GM21576 (cell line): ENCODE measurements around the gene ZKSCAN5.
"Not testable (repeated sequence)": the region's sequence is repeated elsewhere in the genome, so short reads cannot be mapped to it uniquely, and the experiment has no call there.

Source experiments
- ATAC-seq: cut with Tn5 transposase; IDR thresholded peaks from one replicate; pipeline ENCODE4 v1.9.1; 2021; ENCODE audit warnings: mild to moderate bottlenecking, moderate library complexity; ENCODE audit not compliant: unreplicated experiment

ZKSCAN5 gene

DNA sequence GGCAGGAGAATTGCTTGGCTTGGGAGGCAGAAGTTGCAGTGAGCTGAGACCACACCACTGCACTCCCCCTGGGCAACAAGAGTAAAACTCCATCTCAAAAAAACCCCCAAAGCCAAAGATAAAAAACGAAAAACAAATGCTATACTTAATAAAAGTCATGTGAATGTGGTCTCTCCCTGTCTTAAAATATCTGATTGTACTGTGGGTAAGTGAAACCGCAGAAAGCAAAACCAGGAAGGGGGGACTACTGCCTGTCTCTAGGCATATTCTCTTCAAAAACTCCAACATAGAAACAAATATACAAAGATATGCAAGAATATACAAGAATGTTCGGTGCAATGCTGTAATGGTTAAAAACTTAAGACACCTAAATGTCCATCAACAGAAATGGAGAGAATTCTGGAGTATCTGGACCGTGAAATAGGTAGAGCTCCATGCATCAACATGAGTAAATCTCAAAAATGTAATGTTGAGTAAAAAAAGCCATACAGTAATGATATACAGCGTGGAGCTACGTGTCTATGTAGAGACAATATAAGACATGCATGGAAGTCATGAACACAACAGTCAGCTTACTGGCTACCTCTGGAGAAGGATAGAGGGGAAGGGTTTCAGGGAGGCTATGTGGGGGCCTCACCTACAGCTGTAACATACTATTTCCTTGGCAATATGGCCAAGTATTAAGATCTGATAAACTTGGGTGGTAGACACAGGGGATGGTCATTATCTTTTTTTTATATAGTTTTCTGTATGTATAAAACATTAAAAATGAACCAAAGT is 6.5 kb upstream of the ZKSCAN5 start:
- no peak for ATAC-seq

DNA sequence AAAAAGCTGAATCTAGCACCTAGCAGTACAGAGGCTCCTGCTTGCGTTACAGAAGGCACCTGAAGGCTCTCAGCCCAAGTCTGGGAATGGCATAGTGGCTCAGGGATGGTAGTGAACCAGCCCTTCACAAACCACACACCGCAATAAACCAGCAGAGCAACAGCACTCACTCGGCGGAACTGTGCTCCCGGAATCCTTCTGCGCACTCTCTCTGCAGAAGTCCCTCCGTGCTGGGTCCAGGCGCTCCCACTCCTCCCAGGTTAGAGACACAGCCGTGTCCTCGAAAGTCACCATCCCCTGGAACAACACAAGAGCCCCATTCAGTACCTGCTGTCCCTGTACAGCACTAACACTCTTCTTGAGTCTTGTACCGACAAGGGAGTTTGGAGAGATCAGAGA is 5.9 kb upstream of the ZKSCAN5 start:
- ATAC-seq = no peak

DNA sequence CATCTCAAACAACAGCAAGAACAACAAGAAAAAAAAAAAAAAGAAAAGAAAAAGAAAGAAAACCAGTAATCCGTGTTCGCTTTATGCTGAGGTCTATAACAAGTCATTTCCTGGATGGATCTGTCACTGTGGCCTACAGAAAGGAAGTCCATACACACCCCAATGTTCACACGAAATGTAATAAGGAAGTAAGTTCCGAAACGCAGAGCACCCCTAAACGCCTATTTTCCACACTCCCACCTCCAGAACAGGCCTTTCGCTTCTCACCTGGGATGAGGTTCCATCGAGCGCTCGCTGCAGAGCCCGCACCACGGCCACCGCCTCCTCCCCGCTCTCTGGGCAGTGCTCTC is 5.1 kb upstream of the ZKSCAN5 start:
- ATAC-seq = no peak

DNA sequence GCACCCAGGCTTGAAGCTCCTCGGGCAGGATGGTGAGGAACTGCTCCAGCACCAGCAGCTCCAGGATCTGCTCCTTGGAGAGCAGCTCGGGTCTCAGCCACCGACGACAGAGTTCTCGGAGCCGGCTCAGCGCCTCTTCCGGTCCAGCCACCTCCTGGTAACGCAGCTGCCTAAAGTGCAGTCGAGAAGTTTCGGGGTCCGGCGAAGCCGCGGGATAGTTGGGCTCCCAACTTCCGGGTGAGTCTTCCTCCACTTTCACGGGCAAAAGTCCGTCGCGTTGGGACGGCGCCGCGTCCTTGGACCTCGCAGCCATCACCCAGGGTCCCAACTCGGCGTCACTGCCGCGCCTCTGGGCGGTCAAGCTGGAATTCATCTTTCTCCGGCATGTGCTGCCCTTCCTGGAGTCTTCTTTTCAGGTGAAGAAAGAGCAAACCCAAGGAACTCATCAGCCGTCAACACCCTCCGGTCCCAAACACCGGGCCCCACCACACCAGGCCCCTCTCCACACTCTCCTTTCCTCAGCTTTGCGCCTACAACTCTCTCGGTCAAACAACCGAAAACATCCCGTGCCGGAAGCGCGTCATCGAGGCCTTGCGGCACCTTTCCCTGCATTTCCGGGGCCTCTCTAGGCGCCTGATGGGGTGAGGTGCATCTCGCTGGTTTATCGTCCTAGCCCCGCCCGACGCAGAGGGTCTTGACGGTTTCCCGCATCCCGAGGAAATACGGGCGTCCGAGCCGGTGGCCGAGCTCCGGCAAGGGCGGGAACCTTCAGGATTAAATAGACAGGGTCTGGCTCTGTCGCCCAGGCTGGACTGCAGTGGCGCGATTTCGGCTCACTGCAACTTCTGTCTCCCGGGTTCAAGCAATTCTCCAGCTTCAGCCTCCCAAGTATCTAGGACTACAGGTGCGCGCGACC is 4.5 kb upstream of the ZKSCAN5 start, which contains the start of gene ZNF394:
ZNF394 (minus strand) TSS at position 561 of the 916 bp plus-strand sequence; CDS start at position 373, 188 bp downstream.
- peak; percentile 34 for ATAC-seq

DNA sequence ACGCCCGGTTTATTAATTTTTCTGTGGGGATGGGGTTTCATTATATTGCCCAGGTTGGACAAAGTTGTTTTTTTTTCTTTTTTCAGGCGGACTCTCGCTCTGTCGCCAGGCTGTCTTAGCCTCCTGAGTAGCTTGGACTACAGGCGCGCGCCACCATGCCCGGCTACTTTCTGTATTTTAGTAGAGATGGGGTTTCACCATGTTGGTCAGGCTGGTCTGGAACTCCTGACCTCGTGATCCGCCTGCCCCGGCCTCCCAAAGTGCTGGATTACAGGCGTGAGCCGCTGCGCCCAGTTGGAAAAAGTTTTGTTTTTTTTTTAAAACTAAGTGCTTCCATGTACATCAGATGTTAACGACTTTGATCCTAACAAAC is 3.8 kb upstream of the ZKSCAN5 start:
- ATAC-seq = no peak

DNA sequence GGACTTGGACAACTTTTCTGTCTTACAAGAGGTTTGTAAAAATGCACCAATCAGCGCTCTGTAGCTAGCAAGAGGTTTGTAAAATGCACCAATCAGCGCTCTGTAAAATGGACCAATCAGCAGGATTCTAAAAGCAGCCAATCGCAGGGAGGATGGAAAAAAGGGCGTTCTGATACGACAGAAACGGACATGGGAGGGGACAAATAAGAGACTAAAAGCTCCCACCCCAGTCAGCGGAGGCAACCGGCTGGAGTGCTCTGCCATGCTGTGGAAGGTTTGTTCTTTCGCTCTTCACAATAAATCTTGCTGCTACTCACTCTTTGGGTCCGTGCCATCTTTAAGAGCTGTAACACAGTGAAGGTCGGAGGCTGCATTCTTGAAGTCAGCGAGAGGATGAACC is 3.2 kb upstream of the ZKSCAN5 start:
- ATAC-seq = not testable (repeated sequence)

DNA sequence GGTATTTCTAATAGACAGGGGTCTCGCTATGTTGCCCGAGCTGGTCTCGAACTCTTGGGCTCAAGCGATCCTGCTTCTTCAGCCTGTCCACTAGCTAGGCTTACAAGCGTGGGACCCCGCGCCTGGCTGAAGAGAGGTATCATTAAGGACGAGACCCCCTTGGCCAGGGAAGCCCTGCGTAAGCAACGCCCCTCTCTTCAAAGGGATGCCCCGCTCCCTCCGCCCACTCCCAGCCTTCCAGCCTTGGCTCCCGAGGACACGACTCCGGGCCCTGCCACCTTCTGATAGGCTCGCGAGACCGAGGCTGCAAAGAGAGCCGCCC is 220 bp upstream of the ZKSCAN5 start:
- ATAC-seq = no peak

DNA sequence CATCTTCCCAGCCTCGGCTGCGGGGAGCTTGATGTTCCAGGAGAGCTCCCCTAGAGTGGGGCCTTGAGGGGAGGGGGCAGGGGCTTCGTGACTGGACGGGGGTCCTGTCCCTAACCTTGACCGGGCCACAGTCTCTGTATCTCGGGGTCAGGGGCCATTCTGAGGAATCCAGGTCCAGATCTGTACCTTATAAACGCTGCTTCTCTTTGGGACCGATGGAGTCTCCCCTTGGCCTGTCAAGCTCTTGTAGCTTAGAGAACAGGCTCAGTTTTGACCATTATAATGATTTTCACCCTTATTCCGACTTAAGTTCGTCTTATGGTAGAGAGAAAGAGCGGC is 831 bp downstream of the ZKSCAN5 start:
- ATAC-seq = no peak

DNA sequence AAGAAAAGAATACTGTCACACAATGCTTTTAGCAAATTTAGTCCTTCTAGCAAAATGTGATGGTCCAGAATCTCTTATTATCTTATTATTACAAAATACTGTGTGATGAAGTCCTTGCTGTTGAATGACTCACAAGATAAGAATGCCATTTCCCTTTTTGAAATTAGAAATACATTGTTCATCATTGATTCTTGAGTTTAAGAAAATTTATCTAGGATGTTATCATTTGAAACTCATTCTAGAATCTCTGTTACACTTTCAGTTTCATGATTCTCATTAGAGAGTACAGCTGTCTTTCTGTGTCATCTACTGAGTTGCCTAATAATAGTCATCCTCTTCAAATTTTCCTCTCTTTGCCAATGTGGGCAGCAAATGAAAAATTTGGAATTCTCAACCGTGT is 9.6 kb downstream of the ZKSCAN5 start:
- ATAC-seq = no peak

DNA sequence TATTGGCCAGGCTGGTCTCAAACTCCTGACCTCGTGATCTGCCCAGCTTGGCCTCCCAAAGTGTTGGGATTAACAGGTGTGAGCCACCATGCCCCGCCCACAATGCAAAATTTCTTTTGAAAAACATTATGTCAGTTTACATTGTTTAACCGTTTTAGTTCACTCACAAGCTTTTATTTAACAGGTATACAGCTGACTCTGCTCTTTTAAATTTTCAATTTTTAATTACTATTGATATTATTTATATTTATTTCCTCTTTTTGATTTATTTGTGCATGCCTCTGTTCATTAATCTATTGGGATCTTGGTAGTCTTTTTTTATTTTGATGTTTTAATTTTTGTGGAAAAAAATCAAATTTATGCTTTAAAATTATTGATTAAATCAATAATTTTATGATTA is 16.9 kb downstream of the ZKSCAN5 start:
- ATAC-seq = no peak

DNA sequence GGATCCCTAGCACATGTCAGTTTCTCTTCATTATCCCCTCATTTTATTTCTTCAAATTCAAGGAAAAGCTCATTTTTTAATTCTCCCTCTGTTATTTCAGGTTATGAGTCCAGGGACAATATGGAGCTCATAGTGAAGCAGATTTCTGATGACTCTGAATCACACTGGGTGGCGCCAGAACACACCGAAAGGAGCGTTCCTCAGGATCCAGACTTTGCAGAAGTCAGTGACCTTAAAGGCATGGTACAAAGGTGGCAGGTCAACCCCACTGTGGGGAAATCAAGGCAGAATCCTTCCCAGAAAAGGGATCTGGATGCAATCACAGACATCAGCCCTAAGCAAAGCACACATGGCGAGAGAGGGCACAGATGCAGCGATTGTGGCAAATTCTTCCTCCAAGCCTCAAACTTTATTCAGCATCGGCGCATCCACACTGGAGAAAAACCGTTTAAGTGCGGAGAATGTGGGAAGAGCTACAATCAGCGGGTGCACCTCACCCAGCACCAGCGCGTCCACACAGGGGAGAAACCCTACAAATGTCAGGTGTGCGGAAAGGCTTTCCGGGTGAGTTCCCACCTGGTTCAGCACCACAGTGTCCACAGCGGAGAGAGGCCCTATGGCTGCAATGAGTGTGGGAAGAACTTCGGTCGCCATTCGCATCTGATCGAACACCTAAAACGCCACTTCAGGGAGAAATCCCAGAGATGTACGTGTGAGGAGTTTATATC is 21.4 kb downstream of the ZKSCAN5 start:
- ATAC-seq = no peak

DNA sequence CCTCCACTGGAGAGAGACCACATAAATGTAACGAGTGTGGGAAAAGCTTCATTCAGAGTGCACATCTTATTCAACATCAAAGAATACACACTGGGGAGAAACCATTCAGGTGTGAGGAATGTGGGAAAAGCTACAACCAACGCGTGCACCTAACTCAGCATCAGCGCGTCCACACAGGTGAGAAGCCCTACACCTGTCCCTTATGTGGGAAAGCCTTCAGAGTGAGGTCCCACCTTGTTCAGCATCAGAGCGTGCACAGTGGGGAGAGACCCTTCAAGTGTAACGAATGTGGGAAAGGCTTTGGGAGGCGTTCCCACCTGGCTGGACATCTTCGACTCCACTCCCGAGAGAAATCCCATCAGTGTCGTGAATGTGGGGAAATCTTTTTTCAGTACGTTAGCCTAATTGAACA is 26.9 kb downstream of the ZKSCAN5 start:
- ATAC-seq = no peak

DNA sequence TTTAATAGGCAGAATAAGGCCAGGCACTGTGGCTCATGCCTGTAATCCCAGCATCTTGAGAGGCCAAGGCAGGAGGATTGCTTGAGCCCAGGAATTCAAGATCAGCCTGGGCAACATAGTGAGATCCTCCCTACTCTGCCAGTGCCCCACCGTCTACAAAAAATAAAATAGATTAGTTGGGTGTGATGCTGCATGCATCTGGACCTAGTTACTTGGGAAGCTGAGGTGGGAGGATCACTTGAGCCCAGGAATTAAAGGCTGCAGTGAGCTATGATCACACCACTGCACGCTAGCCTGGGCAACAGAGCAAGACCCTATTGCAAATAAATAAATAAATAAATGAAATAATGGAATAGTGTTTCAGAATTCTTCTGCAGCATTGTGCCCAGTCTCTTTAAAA is 31.2 kb downstream of the ZKSCAN5 start:
- ATAC-seq = no peak

DNA sequence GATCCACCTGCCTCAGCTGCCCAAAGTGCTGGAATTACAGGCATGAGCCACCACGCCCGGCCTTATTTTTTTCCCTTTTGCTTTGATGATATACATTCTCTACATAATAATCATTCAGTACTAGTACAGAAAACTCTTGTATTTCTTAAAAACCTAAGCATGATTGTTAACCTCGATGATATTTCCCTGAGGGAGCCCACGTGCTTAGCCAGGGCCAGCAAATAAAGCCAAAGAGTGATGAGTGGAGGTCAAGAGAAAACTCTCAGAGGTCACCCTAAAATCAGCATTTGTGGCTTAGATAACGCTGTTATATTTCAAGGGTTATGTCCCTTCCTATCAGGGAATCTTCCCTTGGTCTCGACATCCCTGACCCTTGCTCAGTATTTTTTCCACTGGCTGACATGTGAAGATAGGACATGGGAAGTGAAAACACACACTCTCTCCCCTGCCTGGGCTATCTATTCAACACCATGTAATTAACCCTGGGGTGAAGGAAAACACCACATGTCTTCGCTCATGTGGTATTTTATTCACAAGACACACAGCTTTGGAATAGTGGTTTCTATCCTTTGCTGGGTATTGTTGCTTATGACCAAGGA is 34.9 kb downstream of the ZKSCAN5 start:
- no peak for ATAC-seq

DNA sequence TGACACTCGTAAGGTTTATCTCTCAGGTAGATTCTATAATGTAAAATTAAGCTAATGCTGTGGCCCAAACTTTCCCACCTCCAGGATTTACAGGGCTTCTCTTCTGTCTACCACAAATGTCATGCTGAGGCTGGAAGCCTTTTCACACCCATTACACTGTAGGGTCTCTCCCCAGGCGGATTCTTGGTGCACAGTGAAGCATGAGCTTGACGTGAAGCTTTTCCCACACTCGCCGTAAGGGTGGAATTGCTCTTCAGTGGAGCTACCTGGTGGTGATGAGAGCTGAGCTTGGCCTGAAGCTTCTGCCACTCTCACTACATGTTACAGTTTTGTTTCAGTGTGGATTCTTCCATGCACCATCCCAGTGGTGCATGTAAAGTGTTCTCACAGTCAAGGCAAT is 36.1 kb downstream of the ZKSCAN5 start:
- ATAC-seq = no peak

DNA sequence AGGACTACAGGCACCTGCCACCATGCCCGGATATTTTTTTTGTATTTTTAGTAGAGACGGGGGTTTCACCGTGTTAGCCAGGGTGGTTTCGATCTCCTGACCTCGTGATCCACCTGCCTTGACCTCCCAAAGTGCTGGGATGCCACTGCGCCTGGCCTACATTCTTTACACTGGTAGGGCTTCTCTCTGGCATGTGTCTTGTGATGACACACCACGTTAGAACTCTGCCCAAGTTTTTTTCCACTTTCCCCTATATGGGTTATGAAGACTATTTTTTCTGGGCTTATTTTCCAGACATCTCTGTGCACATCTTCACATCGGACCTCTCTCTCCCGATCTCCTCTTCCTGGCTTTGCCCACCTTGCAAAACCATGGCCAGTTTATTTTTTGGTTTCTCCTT is 36.8 kb downstream of the ZKSCAN5 start:
- ATAC-seq = no peak

DNA sequence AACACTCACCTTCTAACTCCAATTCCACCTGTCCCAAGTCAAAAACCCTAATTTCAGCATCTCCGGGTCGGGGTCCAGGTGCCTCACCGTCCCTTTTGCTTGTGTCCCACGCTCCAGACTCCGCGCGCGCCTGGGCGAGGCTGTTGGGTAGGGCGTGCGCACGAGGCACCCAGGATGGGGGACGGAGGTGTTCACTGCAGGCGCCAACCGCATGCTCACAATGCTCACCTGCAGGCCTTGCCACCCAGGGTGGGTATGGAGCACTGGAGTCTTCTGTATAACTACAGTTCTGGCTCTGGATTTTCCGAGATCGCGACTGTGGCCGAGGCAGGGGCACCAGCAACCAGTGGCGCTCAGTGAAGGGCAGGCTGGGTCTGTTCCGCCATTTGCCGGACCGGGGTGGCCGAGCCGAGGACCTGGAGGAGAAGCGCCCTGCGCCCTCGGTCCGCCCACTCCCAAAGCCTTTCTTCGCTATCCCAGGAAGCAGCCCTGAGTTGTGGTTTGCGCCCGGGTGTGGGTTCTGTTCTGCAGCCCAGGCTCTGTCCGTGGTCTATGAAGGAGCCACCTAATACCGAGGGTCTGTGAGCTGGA is 38.7 kb downstream of the ZKSCAN5 start:
- ATAC-seq = no peak

DNA sequence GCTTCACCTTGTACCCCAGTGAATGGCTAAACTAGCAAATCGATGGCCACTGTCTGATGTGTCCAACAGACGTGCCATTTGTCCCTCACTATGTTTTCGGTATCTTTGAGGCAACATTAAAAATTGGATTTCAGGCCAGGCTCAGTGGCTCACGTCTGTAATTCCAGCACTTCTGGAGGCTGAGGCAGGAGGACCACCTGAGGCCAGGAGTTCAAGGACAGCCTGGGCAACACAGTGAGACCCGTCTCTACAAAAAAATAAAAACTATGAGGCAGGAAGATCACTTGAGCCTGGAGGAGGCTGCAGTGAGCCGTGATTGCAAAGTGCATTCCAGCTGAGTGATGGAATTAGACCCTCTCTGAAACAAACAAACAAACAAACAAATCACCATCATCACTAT is 39.5 kb downstream of the ZKSCAN5 start:
- no peak for ATAC-seq

DNA sequence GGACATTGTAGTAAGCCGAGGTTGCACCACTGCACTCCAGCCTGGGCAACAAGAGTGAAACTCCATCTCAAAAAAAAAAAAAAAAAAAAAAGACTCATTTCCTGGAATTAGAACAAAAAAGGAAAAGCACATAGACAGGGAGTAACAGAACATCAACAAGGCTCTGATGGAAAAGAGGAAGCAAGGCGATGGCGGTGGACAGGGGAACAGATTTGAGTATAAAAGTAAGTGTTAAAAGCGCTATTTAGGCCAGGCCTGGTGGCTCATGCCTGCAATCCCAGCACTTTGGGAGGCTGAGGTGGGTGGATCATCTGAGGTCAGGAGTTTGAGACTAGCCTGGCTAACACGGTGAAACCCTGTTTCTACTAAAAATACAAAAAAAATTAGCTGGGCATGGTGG is 40.8 kb downstream of the ZKSCAN5 start:
- ATAC-seq = not testable (repeated sequence)

DNA sequence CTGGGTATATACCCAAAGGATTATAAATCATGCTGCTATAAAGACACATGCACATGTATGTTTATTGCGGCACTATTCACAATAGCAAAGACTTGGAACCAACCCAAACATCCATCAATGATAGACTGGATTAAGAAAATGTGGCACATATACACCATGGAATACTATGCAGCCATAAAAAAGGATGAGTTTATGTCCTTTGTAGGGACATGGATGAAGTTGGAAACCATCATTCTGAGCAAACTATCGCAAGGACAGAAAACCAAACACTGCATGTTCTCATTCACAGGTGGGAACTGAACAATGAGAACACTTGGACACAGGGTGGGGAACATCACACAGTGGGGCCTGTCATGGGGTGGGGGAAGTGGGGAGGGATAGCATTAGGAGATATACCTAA is 45.1 kb downstream of the ZKSCAN5 start:
- not testable (repeated sequence) for ATAC-seq

DNA sequence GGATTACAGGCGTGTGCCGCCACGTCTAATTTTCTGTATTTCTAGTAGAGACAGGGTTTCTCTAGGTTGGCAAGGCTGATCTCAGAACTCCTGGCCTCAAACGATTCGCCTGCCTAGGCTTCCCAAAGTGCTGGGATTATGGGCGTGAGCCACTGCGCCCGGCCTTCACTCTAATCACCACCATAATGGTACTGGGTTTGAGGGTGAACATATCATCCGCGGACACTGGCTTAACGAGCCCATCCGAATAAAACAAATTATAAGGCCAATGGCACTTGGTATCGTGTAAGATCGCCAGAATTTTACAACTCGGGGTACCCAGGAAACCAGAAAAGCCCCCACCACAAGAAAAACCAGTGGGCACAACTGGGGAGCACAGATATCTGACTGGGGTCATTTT is 46.9 kb downstream of the ZKSCAN5 start:
- ATAC-seq = no peak
